ENCODE measurements around the gene CRB3. TPM values are rescaled to one million over a fixed set of nuclear protein-coding genes. Genes with fewer than 3 reads are reported as not detected.

The CRB3 gene
- total RNA-seq, result 100 to 1,000 TPM in 1 of 4 donors, 10 to 100 TPM in 3; 75.7 to 124 (median 88.7) TPM

GRCh38 chr19:6464070-6464873, at the start of gene CRB3:
CRB3 (plus strand) TSS chr19:6464271; CDS start chr19:6464702, 431 bp downstream.
- TF ChIP-seq POLR2A (IDR thresholded peaks at IDR 0.05), result no peak
- no peak for TF ChIP-seq CTCF (IDR thresholded peaks at IDR 0.05)
- whole genome bisulfite sequencing, 2 donors, result 3 to 5% methylated on average over 33 to 64 of the region's 65 CpGs
- peak; percentile 69 to 93 for DNase-seq (ENCODE audit: low spot score in 2 of 2)
- intact Hi-C loops (cut with DNase I; ENCODE audit: low total_unique reads), result no loop called here
- H3K4me3 ChIP-seq (ENCODE audit: low read depth, poor library complexity, severe bottlenecking), result peak within 1 kb of the TSS; percentile 30

- intact Hi-C loops (cut with DNase I; ENCODE audit: low total_unique reads), result no loop called here
- TF ChIP-seq POLR2A (IDR thresholded peaks at IDR 0.05) (no peak), CTCF (IDR thresholded peaks at IDR 0.05) (no peak)
- H3K4me3 ChIP-seq (ENCODE audit: low read depth, poor library complexity, severe bottlenecking), result no peak overlapping the region
- WGBS, 2 donors, result 95% methylated on average over 38 to 47 of the region's 47 CpGs
- DNase-seq (ENCODE audit: low spot score in 2 of 2), result no peak
These were observed 49.1 kb upstream of the CRB3 start for GRCh38 chr19:6414793-6415590.

- no peak overlapping the region for H3K4me3 ChIP-seq (ENCODE audit: low read depth, poor library complexity, severe bottlenecking)
- DNase-seq (ENCODE audit: low spot score in 2 of 2), result no peak
- TF ChIP-seq POLR2A (IDR thresholded peaks at IDR 0.05), result no peak
- no peak for TF ChIP-seq CTCF (IDR thresholded peaks at IDR 0.05)
- WGBS, 2 donors, result 92 to 94% methylated on average over 31 to 32 of the region's 32 CpGs
- intact Hi-C loops (cut with DNase I; ENCODE audit: low total_unique reads), result no loop called here
These were observed 48.4 kb upstream of the CRB3 start for GRCh38 chr19:6415591-6416190.

GRCh38 chr19:6416658-6417405, 47.2 kb upstream of the CRB3 start:
- no peak overlapping the region for H3K4me3 ChIP-seq (ENCODE audit: low read depth, poor library complexity, severe bottlenecking)
- no peak for DNase-seq (ENCODE audit: low spot score in 2 of 2)
- 88 to 91% methylated on average over 24 to 29 of the region's 29 CpGs for WGBS, 2 donors
- no peak for TF ChIP-seq POLR2A (IDR thresholded peaks at IDR 0.05)
- no peak for TF ChIP-seq CTCF (IDR thresholded peaks at IDR 0.05)
- intact Hi-C loops (cut with DNase I; ENCODE audit: low total_unique reads), result no loop called here

Measured in lower leg skin (tissue), 4 donors.